GM12878 (cell line): ENCODE measurements around the gene THAP11. TPM values are rescaled to one million over a fixed set of nuclear protein-coding genes. Genes with fewer than 3 reads are reported as not detected.

Source experiments
- ATF7 ChIP-seq: fragments of 450-650 bp; IDR thresholded peaks from 2 replicates; pipeline ENCODE4 v1.6.1; 2016; ENCODE audit warnings: low read depth, mild to moderate bottlenecking
- BCLAF1 ChIP-seq: fragments of 450-650 bp; IDR thresholded peaks from 2 replicates; pipeline ENCODE4 v1.6.1; 2017; ENCODE audit warnings: antibody characterized with exemption, mild to moderate bottlenecking, moderate library complexity
- E2F4 ChIP-seq: IDR thresholded peaks from 2 replicates; pipeline ENCODE4 v1.6.1; 2012; ENCODE audit warnings: low read depth, low read length, improper control_type of control experiment
- EGR1 ChIP-seq, 2 experiments: IDR thresholded peaks; 1 replicate in 1 of 2; 2 replicates in 1 of 2; pipeline ENCODE4 v1.6.1; 2011 to 2012; ENCODE audit warnings: low read depth in 2 of 2, low read length in 2 of 2, borderline replicate concordance in 1 of 2, mild to moderate bottlenecking in 1 of 2, moderate library complexity in 1 of 2
- ESRRA ChIP-seq: IDR thresholded peaks from 2 replicates; pipeline ENCODE4 v1.6.1; 2012; ENCODE audit warnings: mild to moderate bottlenecking, low read length, improper control_type of control experiment
- FOXM1 ChIP-seq: IDR thresholded peaks from 2 replicates; pipeline ENCODE4 v1.6.1; 2012; ENCODE audit warnings: low read depth, mild to moderate bottlenecking, inconsistent platforms, low read length, moderate library complexity
- MAX ChIP-seq: IDR thresholded peaks from 2 replicates; pipeline ENCODE4 v1.6.1; 2012; ENCODE audit warnings: low read depth, low read length, improper control_type of control experiment
- NFYA ChIP-seq: IDR thresholded peaks from 2 replicates; pipeline ENCODE4 v1.6.1; 2011; ENCODE audit warnings: low read depth, mild to moderate bottlenecking, low read length, improper control_type of control experiment, borderline replicate concordance
- NFYB ChIP-seq: IDR thresholded peaks from 2 replicates; pipeline ENCODE4 v1.6.1; 2011; ENCODE audit warnings: low read depth, mild to moderate bottlenecking, low read length, improper control_type of control experiment, moderate library complexity; ENCODE audit not compliant: insufficient read depth
- NR2C2 ChIP-seq: IDR thresholded peaks from 2 replicates; pipeline ENCODE4 v1.6.1; 2011; ENCODE audit warnings: borderline replicate concordance, low read depth; ENCODE audit not compliant: control insufficient read depth, insufficient read length
- NR2F1 ChIP-seq: fragments of 450-650 bp; conservative IDR thresholded peaks from 2 replicates; pipeline ENCODE4 v1.6.1; 2017; ENCODE audit warnings: mild to moderate bottlenecking
- NRF1 ChIP-seq: conservative IDR thresholded peaks from 2 replicates; pipeline ENCODE4 v1.6.1; 2011; ENCODE audit warnings: mild to moderate bottlenecking, low read depth, low read length, improper control_type of control experiment
- POLR2A ChIP-seq: IDR thresholded peaks from 2 replicates; pipeline ENCODE4 v1.6.1; 2011; ENCODE audit warnings: low read depth, mild to moderate bottlenecking, low read length
- POLR2AphosphoS5 ChIP-seq: IDR thresholded peaks from 2 replicates; pipeline ENCODE4 v1.6.1; 2011; ENCODE audit warnings: mild to moderate bottlenecking, low read length, inconsistent platforms
- RAD51 ChIP-seq: fragments of 450-650 bp; IDR thresholded peaks from 2 replicates; pipeline ENCODE4 v1.6.1; 2016; ENCODE audit warnings: moderate library complexity, mild to moderate bottlenecking, inconsistent platforms
- RB1 ChIP-seq: fragments of 450-650 bp; formaldehyde crosslinking; IDR thresholded peaks from 2 replicates; pipeline ENCODE4 v1.6.1; 2017; ENCODE audit warnings: mild to moderate bottlenecking, borderline replicate concordance
- RFX5 ChIP-seq: IDR thresholded peaks from 2 replicates; pipeline ENCODE4 v1.6.1; 2011; ENCODE audit warnings: low read depth, low read length, improper control_type of control experiment
- SKIL ChIP-seq: fragments of 450-650 bp; IDR thresholded peaks from 2 replicates; pipeline ENCODE4 v1.6.1; 2017; ENCODE audit warnings: mild to moderate bottlenecking, low read depth, inconsistent platforms; ENCODE audit not compliant: poor library complexity, severe bottlenecking
- SUZ12 ChIP-seq: fragments of 200-600 bp; sonication (generic); IDR thresholded peaks from one replicate; pipeline ENCODE4 v1.6.1; 2018; ENCODE audit warnings: antibody characterized with exemption, mild to moderate bottlenecking; ENCODE audit not compliant: unreplicated experiment
- TAF1 ChIP-seq: IDR thresholded peaks from 2 replicates; pipeline ENCODE4 v1.6.1; 2011; ENCODE audit warnings: mild to moderate bottlenecking, low read depth, low read length, borderline replicate concordance
- ZBTB33 ChIP-seq: fragments of 450-650 bp; IDR thresholded peaks from 2 replicates; pipeline ENCODE4 v1.6.1; 2017; ENCODE audit warnings: mild to moderate bottlenecking
- ZNF24 ChIP-seq: fragments of 450-650 bp; IDR thresholded peaks from 2 replicates; pipeline ENCODE4 v1.6.1; 2017; ENCODE audit warnings: antibody characterized with exemption, mild to moderate bottlenecking
- polyA plus RNA-seq, 11 experiments: library from polyadenylated mRNA; depleted of rRNA in 4 of 11; unstranded in 6 of 11; stranded (reverse) in 5 of 11; fragments of >200 nt; fragmentation: Nextera tagmentation in 4 of 11; fragmentation: Illumina TruSeq in 1 of 11; extraction: Ambion mirVana in 4 of 11; extraction: Trizol in 1 of 11; gene quantifications; 1 replicate in 1 of 11; 2 replicates in 10 of 11; pipeline versions ENCODE4 v1.2.1 to v1.2.3, GENCODE V29; 2011 to 2016; ENCODE audit warnings: inconsistent platforms in 2 of 11, missing spikeins in 2 of 11, low read depth in 1 of 11
- total RNA-seq, 4 experiments: library from RNA; depleted of rRNA in 3 of 4; stranded (reverse); fragments of >200 nt in 3 of 4; fragmentation: Illumina TruSeq in 1 of 4; extraction: Trizol in 1 of 4; gene quantifications; 2 replicates each; pipeline versions ENCODE4 v1.2.1 to v1.2.3, GENCODE V29; 2013 to 2021

Gene THAP11
- total and polyA plus RNA-seq, 10 of the 15 experiments (the other 5 are each of a cell fraction or from before 2014, with no cell fraction given), result 2.5 to 36.7 (median 21.4) TPM

- 0 out of 2 replicates have a peak, but pooled peaks have one; percentile 27 for TF ChIP-seq ZNF24
- no peak for TF ChIP-seq E2F4
- TF ChIP-seq RFX5, result no peak
- no peak for TF ChIP-seq FOXM1
- TF ChIP-seq NRF1, result no peak
- TF ChIP-seq SUZ12, result no peak
- TF ChIP-seq POLR2AphosphoS5, result 0 out of 2 replicates have a peak, but pooled peaks have one; percentile 59
- TF ChIP-seq ATF7, result no peak
- no peak for TF ChIP-seq NFYA
- no peak for TF ChIP-seq RAD51
- TF ChIP-seq TAF1, result 0 out of 2 replicates have a peak, but pooled peaks have one; percentile 56
- TF ChIP-seq BCLAF1, result no peak
- peak; percentile 16 for TF ChIP-seq POLR2A
- TF ChIP-seq RB1, result no peak
- TF ChIP-seq ZBTB33, result no peak
- no peak for TF ChIP-seq MAX
- TF ChIP-seq NFYB, result no peak
- TF ChIP-seq NR2C2, result no peak
- TF ChIP-seq EGR1 (IDR thresholded peaks at IDR 0.05; ENCODE audit: borderline replicate concordance in 1 of 2, low read depth in 2 of 2, low read length in 2 of 2), result peak in 1 of 2 experiments; percentile 36; a peak in 1 of 3 replicates
- TF ChIP-seq ESRRA, result no peak
- no peak for TF ChIP-seq SKIL
- no peak for TF ChIP-seq NR2F1
These were observed 5.1 kb downstream of the THAP11 start, which contains the start of gene CENPT (continued) for GRCh38 chr16:67847064-67847861.
